GM18505 (cell line): Measurements from ENCODE around the gene MORN1.
"Not testable (repeated sequence)": the region's sequence is repeated elsewhere in the genome, so short reads cannot be mapped to it uniquely, and the experiment has no call there.

Source experiments
- ATAC-seq: cut with Tn5 transposase; IDR thresholded peaks from one replicate; pipeline ENCODE4 v1.9.1; 2021; ENCODE audit not compliant: unreplicated experiment
- POLR2A ChIP-seq: IDR thresholded peaks from 4 replicates; pipeline ENCODE4 v1.6.1; 2011; ENCODE audit warnings: borderline replicate concordance; ENCODE audit not compliant: insufficient read depth, insufficient read length; ENCODE audit errors: extremely low read depth

The MORN1 gene

DNA sequence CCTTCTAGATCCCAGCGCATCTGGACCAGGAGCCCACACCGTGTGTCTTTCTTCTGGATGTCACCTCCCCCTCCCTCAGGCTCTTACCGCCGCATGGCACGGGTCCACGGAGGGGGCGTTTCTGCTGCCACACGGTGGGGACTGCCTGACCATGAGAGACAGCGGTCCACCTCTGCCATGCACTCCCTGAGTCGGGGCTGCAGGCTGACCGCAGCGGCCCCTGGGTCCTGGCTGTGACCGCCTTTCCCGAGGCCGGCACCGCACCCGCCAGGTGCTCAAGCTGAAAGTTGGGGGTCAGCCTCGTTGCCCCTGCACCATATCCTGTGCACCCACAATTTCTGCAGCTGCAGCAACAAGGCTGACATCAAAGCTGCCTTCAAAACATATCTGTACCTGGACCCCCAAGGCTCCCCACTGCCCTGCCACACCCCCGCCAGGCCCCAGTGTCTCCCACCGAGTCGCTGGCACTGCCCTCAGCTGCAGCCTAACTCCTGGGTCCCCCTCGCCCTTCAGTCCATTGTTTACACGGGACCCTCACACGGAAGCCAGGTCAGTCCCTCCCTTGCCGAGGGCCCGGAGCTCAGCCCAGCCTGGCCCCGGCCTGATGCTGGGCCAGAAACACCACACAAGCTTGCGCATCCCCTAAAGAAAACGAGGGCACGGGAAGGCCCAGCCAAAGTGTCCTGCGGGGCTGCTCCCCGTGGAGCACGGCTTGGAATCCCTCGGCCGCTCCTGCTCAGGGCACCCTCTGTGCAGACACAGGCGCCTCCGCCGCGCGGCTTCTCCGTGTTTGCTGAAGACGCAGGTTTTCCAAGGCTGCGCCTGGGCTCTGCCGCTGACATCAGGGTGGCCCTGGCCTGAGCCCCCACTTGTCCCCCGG lies 51.9 kb downstream of the MORN1 start:
- no peak for TF ChIP-seq POLR2A
- ATAC-seq, result no peak

- no peak for ATAC-seq
These were observed 53.9 kb downstream of the MORN1 start for GRCh38 chr1:2337501-2337900.

GRCh38 chr1:2337081-2337480 lies 54.3 kb downstream of the MORN1 start:
- no peak for ATAC-seq
- TF ChIP-seq POLR2A, result no peak

More at GRCh38 chr1:2337501-2337900, 53.9 kb downstream of the MORN1 start:
- no peak for TF ChIP-seq POLR2A

- ATAC-seq, result no peak
- no peak for TF ChIP-seq POLR2A
These were observed 54.9 kb downstream of the MORN1 start for GRCh38 chr1:2336499-2336898.

DNA sequence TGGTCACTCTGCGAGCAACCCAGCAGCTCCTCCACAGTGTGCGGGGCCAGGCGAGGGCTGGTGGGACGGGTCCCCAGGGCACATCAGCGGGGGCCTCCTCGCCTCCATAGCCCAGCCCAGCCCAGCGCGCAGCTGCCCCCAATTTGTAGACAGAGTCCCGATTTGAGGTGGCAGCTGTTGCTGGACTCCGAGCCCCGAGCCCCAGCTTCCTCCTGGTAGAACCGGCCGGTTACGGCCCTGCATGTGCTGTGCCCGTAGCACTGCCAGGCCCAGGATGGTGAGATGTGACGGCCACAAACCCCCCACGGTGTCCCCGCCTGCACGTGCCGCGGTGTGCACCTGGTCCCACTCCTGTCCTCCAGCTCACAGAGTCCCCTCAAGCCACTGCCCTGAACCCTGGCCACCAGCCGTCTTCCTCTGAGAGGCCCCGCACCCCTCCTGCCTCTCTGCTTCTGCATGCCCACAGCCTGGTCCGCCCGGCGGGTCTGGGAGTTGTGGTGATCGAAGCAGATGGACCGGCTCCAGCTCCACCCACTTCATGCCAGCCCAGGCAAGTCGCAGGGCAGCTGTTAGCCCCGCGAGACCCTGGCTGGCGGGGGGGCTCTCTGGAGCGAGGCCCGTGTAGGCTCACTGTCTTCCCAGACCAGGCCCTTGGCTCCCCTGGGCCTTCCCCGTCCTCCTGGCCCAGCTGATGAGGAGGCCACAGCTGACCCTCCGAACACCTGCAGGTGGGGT lies 55.5 kb downstream of the MORN1 start:
- no peak for ATAC-seq

DNA sequence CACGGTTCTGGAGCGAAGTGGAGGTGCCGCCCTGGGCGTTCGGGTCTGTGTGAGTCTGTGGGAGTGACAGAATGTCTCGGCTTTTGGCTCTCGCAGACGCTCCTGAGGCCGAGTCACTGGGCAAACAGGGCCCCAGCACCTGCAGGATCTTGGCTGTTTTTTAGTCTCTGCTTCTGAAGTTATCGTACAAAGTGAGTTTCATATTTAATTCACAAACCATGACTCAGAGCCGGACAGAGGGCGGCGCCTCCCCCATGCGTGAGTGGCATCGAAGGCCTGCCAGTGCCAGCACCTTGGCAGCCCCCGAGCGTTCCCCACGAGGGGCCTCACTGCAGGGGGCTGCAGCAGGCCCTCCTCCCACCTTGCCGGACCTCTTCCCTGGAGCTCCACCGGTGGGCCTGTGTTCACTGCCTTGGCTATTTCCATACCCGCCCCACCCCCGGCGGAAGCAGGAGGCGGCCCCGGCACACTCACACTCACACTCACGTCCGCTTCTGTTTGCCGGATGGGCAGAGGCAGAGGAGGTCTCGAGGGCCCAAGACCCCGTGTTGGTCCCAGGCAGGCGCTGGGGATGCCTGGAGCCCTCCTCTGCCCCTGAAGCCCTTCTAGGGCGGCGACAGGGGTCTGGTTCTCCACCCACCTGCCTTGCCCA lies 56.3 kb downstream of the MORN1 start:
- no peak for TF ChIP-seq POLR2A
- no peak for ATAC-seq

More for the DNA sequence above, 55.5 kb downstream of the MORN1 start:
- TF ChIP-seq POLR2A, result no peak

GRCh38 chr1:2334366-2334765 lies 57.0 kb downstream of the MORN1 start:
- TF ChIP-seq POLR2A, result no peak

DNA sequence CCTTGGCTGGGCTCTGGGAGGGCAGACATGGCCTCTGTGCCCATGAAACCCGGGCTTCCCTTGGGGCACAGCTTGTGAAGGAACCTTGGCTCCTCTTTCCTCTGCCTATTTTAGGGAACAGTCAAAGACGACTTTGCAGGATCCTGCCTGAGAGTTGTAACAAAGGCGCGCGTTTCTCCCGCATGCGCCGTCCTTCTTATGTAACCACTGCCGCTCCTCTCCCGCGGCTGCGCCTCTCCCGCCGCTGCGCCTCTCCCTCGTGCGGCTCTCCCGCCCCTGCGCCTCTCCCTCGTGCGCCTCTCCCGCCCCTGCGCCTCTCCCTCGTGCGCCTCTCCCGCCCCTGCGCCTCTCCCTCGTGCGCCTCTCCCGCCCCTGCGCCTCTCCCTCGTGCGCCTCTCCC lies 59.8 kb downstream of the MORN1 start:
- not testable (repeated sequence) for ATAC-seq

More at GRCh38 chr1:2334366-2334765, 57.0 kb downstream of the MORN1 start:
- ATAC-seq, result no peak

DNA sequence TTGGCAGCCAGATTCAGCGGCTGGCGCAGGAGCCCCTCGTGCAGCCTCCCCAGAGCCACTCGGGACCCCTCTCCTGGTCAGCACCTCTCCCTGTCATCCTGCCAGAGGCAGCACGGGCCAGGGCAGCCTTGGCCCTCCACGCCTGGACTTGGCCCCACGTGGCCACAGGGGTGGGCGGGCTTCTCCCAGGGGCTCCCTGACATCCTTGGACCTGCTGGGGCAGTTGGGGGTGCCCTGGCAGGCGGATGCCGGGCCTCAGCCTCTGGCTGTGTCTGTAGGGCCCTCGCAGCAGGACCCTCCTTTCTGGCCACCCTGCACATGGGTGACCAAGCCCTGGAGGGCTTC lies 60.2 kb downstream of the MORN1 start:
- no peak for TF ChIP-seq POLR2A

DNA sequence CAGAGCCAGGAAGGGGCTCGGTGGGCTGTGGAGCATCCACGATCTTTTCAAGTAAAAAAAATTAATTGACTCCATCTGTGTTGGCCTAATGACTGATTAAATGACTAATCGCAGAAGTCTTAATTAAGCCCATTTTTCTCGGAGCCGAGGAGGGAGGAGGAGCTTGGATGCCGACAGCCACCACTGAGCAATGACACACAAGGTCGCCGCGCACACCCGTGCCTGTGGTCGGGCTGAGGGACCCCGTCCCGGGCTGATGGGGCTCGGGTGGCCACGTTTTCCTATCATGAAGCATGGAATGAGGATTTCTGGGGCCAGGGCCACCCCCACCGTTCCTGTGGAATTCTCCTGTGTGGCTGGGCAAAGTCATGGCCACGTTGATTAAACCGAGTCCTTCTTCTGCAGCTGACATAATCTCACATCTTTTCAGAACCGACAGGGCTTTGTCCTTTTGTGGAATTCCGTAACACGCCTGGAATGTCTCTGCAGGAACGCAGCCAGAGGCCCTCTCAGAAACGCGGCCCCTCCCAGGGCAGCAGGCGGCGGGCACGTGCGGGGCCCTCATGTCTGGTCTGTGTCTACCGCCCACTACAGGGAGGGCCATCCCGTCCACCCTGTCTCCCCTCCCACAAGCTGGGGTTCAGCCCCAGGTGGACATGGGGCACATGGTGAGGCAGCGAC lies 60.7 kb downstream of the MORN1 start:
- no peak for ATAC-seq
- no peak for TF ChIP-seq POLR2A

More for the DNA sequence above, 60.2 kb downstream of the MORN1 start:
- ATAC-seq, result no peak

DNA sequence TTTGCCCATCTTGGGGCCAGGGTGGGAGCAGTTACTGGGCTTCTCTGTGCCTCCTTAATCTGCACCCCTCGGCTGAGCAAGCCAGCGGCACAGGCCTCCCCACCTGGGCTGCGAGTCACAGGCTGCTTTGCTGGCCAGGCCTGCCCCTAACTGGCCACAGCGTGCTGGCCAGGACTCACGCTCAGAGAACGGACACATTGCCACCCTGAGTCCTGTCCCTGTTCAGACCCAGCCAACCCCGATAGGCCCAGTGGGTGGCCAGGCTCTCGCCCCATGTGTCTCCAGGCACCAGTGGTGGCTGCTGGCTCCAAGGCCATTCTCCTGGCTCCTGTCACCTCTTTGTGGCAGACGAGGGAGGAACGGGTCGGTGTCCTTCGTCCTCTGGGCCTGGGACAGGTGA lies 61.3 kb downstream of the MORN1 start:
- ATAC-seq, result no peak
- no peak for TF ChIP-seq POLR2A

DNA sequence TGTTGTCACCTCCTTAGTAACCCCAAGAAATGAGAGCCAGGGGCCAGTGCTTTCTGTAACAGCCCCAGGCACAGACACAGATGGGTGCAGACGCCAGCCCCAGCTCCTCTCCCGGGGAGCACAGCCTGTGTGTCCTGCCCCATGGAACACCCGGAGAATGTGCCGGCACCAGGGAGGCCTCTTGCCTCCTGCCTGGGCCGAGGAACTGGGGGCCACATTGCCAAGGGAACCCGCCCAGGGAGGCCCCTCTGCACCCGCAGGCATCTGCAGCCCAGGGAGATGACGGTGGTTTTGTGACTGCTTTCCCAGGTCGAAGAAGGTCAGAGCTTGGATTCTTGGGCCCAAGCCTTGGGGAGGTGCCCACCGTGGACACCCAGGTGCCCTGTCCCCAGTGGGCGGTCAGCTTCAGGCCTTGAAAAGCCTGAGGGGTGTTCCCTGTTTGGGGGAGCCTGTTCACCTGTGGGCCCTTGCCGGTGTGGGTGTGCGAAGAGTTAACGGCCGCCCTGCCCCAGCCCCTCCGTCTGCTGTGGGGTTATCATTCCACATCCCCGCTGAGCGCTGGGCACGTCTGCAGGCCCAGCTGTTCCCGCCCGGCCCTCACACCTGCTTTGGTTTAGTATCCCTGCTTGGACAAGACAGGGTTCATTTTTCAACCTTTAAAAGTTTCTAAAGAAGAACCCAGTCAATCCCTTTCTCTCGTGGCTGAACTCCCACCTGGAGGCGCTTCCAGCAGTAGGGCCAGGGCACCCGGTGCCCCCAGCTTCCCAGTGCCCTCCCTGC lies 62.5 kb downstream of the MORN1 start:
- TF ChIP-seq POLR2A, result no peak
- no peak for ATAC-seq
